ENCODE measurements around the gene TMEM269.
"Not testable (repeated sequence)": the region's sequence is repeated elsewhere in the genome, so short reads cannot be mapped to it uniquely, and the experiment has no call there.

The TMEM269 gene

GRCh38 chr1:42776502-42776901 lies 8.3 kb upstream of the TMEM269 start:
- DNase-seq (ENCODE audit: low read depth in 2 of 2) = no peak

GRCh38 chr1:42777852-42778251 lies 6.9 kb upstream of the TMEM269 start:
- DNase-seq (ENCODE audit: low read depth in 2 of 2) = peak in 1 of 2 experiments; percentile 9

GRCh38 chr1:42779725-42780124 lies 5.1 kb upstream of the TMEM269 start:
- DNase-seq (ENCODE audit: low read depth in 2 of 2) = no peak

- DNase-seq (ENCODE audit: low read depth in 2 of 2) = no peak
Observed at GRCh38 chr1:42780176-42780575, 4.6 kb upstream of the TMEM269 start.

GRCh38 chr1:42783092-42783491 lies 1.7 kb upstream of the TMEM269 start:
- no peak for DNase-seq (ENCODE audit: low read depth in 2 of 2)

GRCh38 chr1:42784547-42784945 lies 245 bp upstream of the TMEM269 start:
- DNase-seq (ENCODE audit: low read depth in 2 of 2) = no peak

- DNase-seq (ENCODE audit: low read depth in 2 of 2) = no peak
Observed at GRCh38 chr1:42786097-42786496, 1.3 kb downstream of the TMEM269 start.

- DNase-seq (ENCODE audit: low read depth in 2 of 2) = no peak
Observed at GRCh38 chr1:42788021-42788420, 3.2 kb downstream of the TMEM269 start.

- DNase-seq (ENCODE audit: low read depth in 2 of 2) = no peak
Observed at GRCh38 chr1:42793824-42794223, 9.0 kb downstream of the TMEM269 start.

- DNase-seq (ENCODE audit: low read depth in 2 of 2) = no peak
Observed at GRCh38 chr1:42797414-42797813, 12.6 kb downstream of the TMEM269 start.

- DNase-seq (ENCODE audit: low read depth in 2 of 2) = no peak
Observed at GRCh38 chr1:42797979-42798378, 13.2 kb downstream of the TMEM269 start.

GRCh38 chr1:42801832-42802473 lies 17.2 kb downstream of the TMEM269 start:
- no peak for DNase-seq (ENCODE audit: low read depth in 2 of 2)

GRCh38 chr1:42806171-42806570 lies 21.4 kb downstream of the TMEM269 start:
- no peak for DNase-seq (ENCODE audit: low read depth in 2 of 2)

- no peak for DNase-seq (ENCODE audit: low read depth in 2 of 2)
Observed at GRCh38 chr1:42806593-42806992, 21.8 kb downstream of the TMEM269 start.

GRCh38 chr1:42807056-42807668 lies 22.4 kb downstream of the TMEM269 start:
- DNase-seq (ENCODE audit: low read depth in 2 of 2) = no peak

GRCh38 chr1:42814815-42815214 lies 30.0 kb downstream of the TMEM269 start:
- DNase-seq (ENCODE audit: low read depth in 2 of 2) = not testable (repeated sequence)

- DNase-seq (ENCODE audit: low read depth in 2 of 2) = no peak
Observed at GRCh38 chr1:42815941-42816584, 31.3 kb downstream of the TMEM269 start.

- DNase-seq (ENCODE audit: low read depth in 2 of 2) = peak; percentile 92
Observed at GRCh38 chr1:42816585-42817439, 32.0 kb downstream of the TMEM269 start, which contains the start of the genes ERMAP and SVBP. ERMAP (plus strand) TSS chr1:42817122; CDS start chr1:42830449, 13,327 bp downstream. SVBP (minus strand) TSS chr1:42817397; CDS start chr1:42816544, 853 bp downstream.

GRCh38 chr1:42817440-42817767 lies 32.6 kb downstream of the TMEM269 start:
- DNase-seq (ENCODE audit: low read depth in 2 of 2) = no peak

- DNase-seq (ENCODE audit: low read depth in 2 of 2) = no peak
Observed at GRCh38 chr1:42817976-42818375, 33.2 kb downstream of the TMEM269 start.

- no peak for DNase-seq (ENCODE audit: low read depth in 2 of 2)
Observed at GRCh38 chr1:42820813-42821212, 36.0 kb downstream of the TMEM269 start.

- no peak for DNase-seq (ENCODE audit: low read depth in 2 of 2)
Observed at GRCh38 chr1:42821690-42822089, 36.9 kb downstream of the TMEM269 start.
